IgD-negative memory B cell (primary cell): Measurements from ENCODE around the gene CCDC195. TPM values are rescaled to one million over a fixed set of nuclear protein-coding genes. Genes with fewer than 3 reads are reported as not detected.

Experiments
- H3K27ac Mint-ChIP-seq, 3 donors: one replicate each; pipeline ENCODE4 v1.8.0; 2020 to 2022; ENCODE audit warnings: mild to moderate bottlenecking in 3 of 3, mixed read lengths in 3 of 3, moderate library complexity in 1 of 3
- H3K27me3 Mint-ChIP-seq: one replicate; pipeline ENCODE4 v1.8.0; 2021; ENCODE audit warnings: mixed read lengths
- H3K36me3 Mint-ChIP-seq: one replicate; pipeline ENCODE4 v1.8.0; 2020; ENCODE audit warnings: mild to moderate bottlenecking, mixed read lengths
- H3K4me1 Mint-ChIP-seq, 3 donors: one replicate each; pipeline ENCODE4 v1.8.0; 2020 to 2022; ENCODE audit warnings: mixed read lengths in 3 of 3, mild to moderate bottlenecking in 1 of 3
- H3K4me3 Mint-ChIP-seq, 4 donors: one replicate each; pipeline ENCODE4 v1.8.0; 2020 to 2022; ENCODE audit warnings: mild to moderate bottlenecking in 4 of 4, mixed read lengths in 4 of 4, moderate library complexity in 3 of 4
- H3K9me3 Mint-ChIP-seq, 3 donors: one replicate each; pipeline ENCODE4 v1.8.0; 2020 to 2021; ENCODE audit warnings: mixed read lengths in 3 of 3, mild to moderate bottlenecking in 1 of 3
- polyA plus RNA-seq: library from polyadenylated mRNA; unstranded; fragments of 300-500 nt; fragmentation: Illumina TruSeq; gene quantifications from one replicate; pipeline ENCODE4 v1.2.3, GENCODE V29; 2021

The CCDC195 gene
- polyA plus RNA-seq: not detected

GRCh38 chr2:224716201-224716600 lies at the start of gene CCDC195:
Gene CCDC195, minus strand, starts transcription at chr2:224716365. Its CDS starts 0 bp downstream, at chr2:224716365.
- Mint-ChIP-seq H3K27me3 (no peaks in the 10 kb centered on the region), H3K4me3 (no peak within 1 kb of the TSS), H3K27ac (no peak within 1 kb of the TSS), H3K4me1 (peaks cover 0 to 1% (median 0%) of the 10 kb centered on the region in 3 donors), H3K36me3 (peaks cover 2% of the 10 kb centered on the region), H3K9me3 (peaks cover 1 to 13% (median 3%) of the 10 kb centered on the region in 3 donors)

- peaks cover 30% of the 10 kb centered on the region for H3K36me3 Mint-ChIP-seq
- peaks cover 26 to 39% (median 39%) of the 10 kb centered on the region in 3 donors for H3K4me1 Mint-ChIP-seq
- no peaks in the 10 kb centered on the region for H3K9me3 Mint-ChIP-seq
- no peaks in the 10 kb centered on the region for H3K27me3 Mint-ChIP-seq
- peak overlapping the region in 3 of 4 donors; percentile 1 to 79 (median 72) for H3K4me3 Mint-ChIP-seq
- peak overlapping the region; percentile 5 to 78 (median 25) for H3K27ac Mint-ChIP-seq
Observed at GRCh38 chr2:224764565-224765236, 48.5 kb upstream of the CCDC195 start.

GRCh38 chr2:224757934-224758548 lies 41.9 kb upstream of the CCDC195 start:
- Mint-ChIP-seq H3K27me3 (no peaks in the 10 kb centered on the region), H3K4me1 (peaks cover 5 to 14% (median 8%) of the 10 kb centered on the region in 3 donors), H3K36me3 (peaks cover 29% of the 10 kb centered on the region), H3K4me3 (no peak overlapping the region), H3K9me3 (peaks cover 9 to 13% (median 12%) of the 10 kb centered on the region in 3 donors), H3K27ac (peak overlapping the region in 1 of 3 donors; percentile 53)

- Mint-ChIP-seq H3K4me1 (peaks cover 9 to 17% (median 12%) of the 10 kb centered on the region in 3 donors), H3K27ac (peak overlapping the region in 1 of 3 donors; percentile 47), H3K4me3 (no peak overlapping the region), H3K27me3 (no peaks in the 10 kb centered on the region), H3K9me3 (peaks cover 6 to 12% (median 12%) of the 10 kb centered on the region in 3 donors), H3K36me3 (peaks cover 11% of the 10 kb centered on the region)
Observed at GRCh38 chr2:224753743-224754540, 37.8 kb upstream of the CCDC195 start.

- Mint-ChIP-seq H3K4me3 (peak overlapping the region in 1 of 4 donors; percentile 37), H3K27ac (no peak overlapping the region)
Observed at GRCh38 chr2:224751996-224752698, 36.0 kb upstream of the CCDC195 start.

GRCh38 chr2:224749136-224749535 lies 33.0 kb upstream of the CCDC195 start:
- H3K27me3 Mint-ChIP-seq: no peaks in the 10 kb centered on the region
- H3K27ac Mint-ChIP-seq: no peak overlapping the region
- peaks cover 0 to 2% (median 0%) of the 10 kb centered on the region in 3 donors for H3K9me3 Mint-ChIP-seq
- H3K4me1 Mint-ChIP-seq: peaks cover 10 to 18% (median 11%) of the 10 kb centered on the region in 3 donors
- H3K36me3 Mint-ChIP-seq: peaks cover 3% of the 10 kb centered on the region
- H3K4me3 Mint-ChIP-seq: no peak overlapping the region

More at GRCh38 chr2:224751996-224752698, 36.0 kb upstream of the CCDC195 start:
- Mint-ChIP-seq H3K27me3 (no peaks in the 10 kb centered on the region), H3K9me3 (peaks cover 0 to 4% (median 4%) of the 10 kb centered on the region in 3 donors), H3K36me3 (peaks cover 3% of the 10 kb centered on the region), H3K4me1 (peaks cover 9 to 12% (median 12%) of the 10 kb centered on the region in 3 donors)

- H3K9me3 Mint-ChIP-seq: no peaks in the 10 kb centered on the region
- no peak overlapping the region for H3K4me3 Mint-ChIP-seq
- no peaks in the 10 kb centered on the region for H3K27me3 Mint-ChIP-seq
- peak overlapping the region in 1 of 3 donors; percentile 54 for H3K27ac Mint-ChIP-seq
- H3K4me1 Mint-ChIP-seq: peaks cover 10 to 12% (median 11%) of the 10 kb centered on the region in 3 donors
- peaks cover 1% of the 10 kb centered on the region for H3K36me3 Mint-ChIP-seq
Observed at GRCh38 chr2:224747765-224748164, 31.6 kb upstream of the CCDC195 start.

GRCh38 chr2:224736227-224736626 lies 20.1 kb upstream of the CCDC195 start:
- H3K9me3 Mint-ChIP-seq: peaks cover 2 to 23% (median 17%) of the 10 kb centered on the region in 3 donors

GRCh38 chr2:224734949-224735348 lies 18.8 kb upstream of the CCDC195 start:
- Mint-ChIP-seq H3K27ac (no peak overlapping the region), H3K9me3 (peaks cover 2 to 23% (median 17%) of the 10 kb centered on the region in 3 donors)

More at GRCh38 chr2:224736227-224736626, 20.1 kb upstream of the CCDC195 start:
- Mint-ChIP-seq H3K4me1 (peaks cover 0 to 3% (median 2%) of the 10 kb centered on the region in 3 donors), H3K27ac (no peak overlapping the region), H3K4me3 (no peak overlapping the region), H3K27me3 (no peaks in the 10 kb centered on the region), H3K36me3 (peaks cover 10% of the 10 kb centered on the region)

GRCh38 chr2:224731665-224732064 lies 15.5 kb upstream of the CCDC195 start:
- Mint-ChIP-seq H3K27me3 (no peaks in the 10 kb centered on the region), H3K4me3 (no peak overlapping the region), H3K4me1 (peaks cover 0 to 2% (median 0%) of the 10 kb centered on the region in 3 donors), H3K9me3 (peaks cover 0 to 25% (median 14%) of the 10 kb centered on the region in 3 donors), H3K36me3 (peaks cover 5% of the 10 kb centered on the region), H3K27ac (no peak overlapping the region)

More at GRCh38 chr2:224734949-224735348, 18.8 kb upstream of the CCDC195 start:
- no peaks in the 10 kb centered on the region for H3K27me3 Mint-ChIP-seq
- peaks cover 0 to 3% (median 2%) of the 10 kb centered on the region in 3 donors for H3K4me1 Mint-ChIP-seq
- H3K36me3 Mint-ChIP-seq: peaks cover 9% of the 10 kb centered on the region
- H3K4me3 Mint-ChIP-seq: no peak overlapping the region

- Mint-ChIP-seq H3K36me3 (peaks cover 5% of the 10 kb centered on the region), H3K4me1 (no peaks in the 10 kb centered on the region), H3K9me3 (peaks cover 0 to 17% (median 10%) of the 10 kb centered on the region in 3 donors), H3K27me3 (no peaks in the 10 kb centered on the region), H3K4me3 (no peak overlapping the region), H3K27ac (no peak overlapping the region)
Observed at GRCh38 chr2:224729435-224729834, 13.3 kb upstream of the CCDC195 start.

GRCh38 chr2:224724331-224724730 lies 8.2 kb upstream of the CCDC195 start:
- peaks cover 0 to 2% (median 0%) of the 10 kb centered on the region in 3 donors for H3K4me1 Mint-ChIP-seq
- H3K27ac Mint-ChIP-seq: no peak overlapping the region
- H3K27me3 Mint-ChIP-seq: no peaks in the 10 kb centered on the region
- no peak overlapping the region for H3K4me3 Mint-ChIP-seq
- peaks cover 3% of the 10 kb centered on the region for H3K36me3 Mint-ChIP-seq
- peaks cover 0 to 15% (median 8%) of the 10 kb centered on the region in 3 donors for H3K9me3 Mint-ChIP-seq

GRCh38 chr2:224723586-224724217 lies 7.5 kb upstream of the CCDC195 start:
- H3K27ac Mint-ChIP-seq: no peak overlapping the region
- no peaks in the 10 kb centered on the region for H3K27me3 Mint-ChIP-seq
- H3K36me3 Mint-ChIP-seq: peaks cover 3% of the 10 kb centered on the region
- H3K9me3 Mint-ChIP-seq: peaks cover 0 to 11% (median 8%) of the 10 kb centered on the region in 3 donors
- H3K4me1 Mint-ChIP-seq: peaks cover 0 to 2% (median 0%) of the 10 kb centered on the region in 3 donors
- H3K4me3 Mint-ChIP-seq: no peak overlapping the region

- peaks cover 0 to 2% (median 0%) of the 10 kb centered on the region in 3 donors for H3K4me1 Mint-ChIP-seq
- H3K27ac Mint-ChIP-seq: peak overlapping the region in 1 of 3 donors; percentile 16
- H3K36me3 Mint-ChIP-seq: no peaks in the 10 kb centered on the region
- H3K27me3 Mint-ChIP-seq: no peaks in the 10 kb centered on the region
- H3K4me3 Mint-ChIP-seq: no peak overlapping the region
- H3K9me3 Mint-ChIP-seq: peaks cover 0 to 5% (median 4%) of the 10 kb centered on the region in 3 donors
Observed at GRCh38 chr2:224722770-224723169, 6.6 kb upstream of the CCDC195 start.
